RWPE1 (cell line): ENCODE data around the gene RAB20.

Experiments
- CTCF ChIA-PET: fragments of 350-600 bp; sonication (Branson Sonifier 250); formaldehyde crosslinking; extraction: SDS; loops from one replicate; lab custom pipeline; 2021; lab: Yijun Ruan, JAX
- POLR2A ChIA-PET: fragments of 400-600 bp; formaldehyde crosslinking; extraction: SDS; loops from one replicate; lab custom pipeline; 2020; ENCODE audit warnings: antibody characterized with exemption; ENCODE audit not compliant: low non-redundant PET; lab: Yijun Ruan, JAX
- DNase-seq: peaks from one replicate; pipeline ENCODE4 v3.0.0; 2012; ENCODE audit warnings: low spot score
- H3K27ac ChIP-seq: fragments of 450-650 bp; 2 replicates; pipeline ENCODE4 v1.5.1; 2017
- TF ChIP-seq, protein P1 (sequence below): fragments of 450-650 bp; conservative IDR thresholded peaks from 2 replicates; pipeline ENCODE4 v1.5.1; 2017; ENCODE audit warnings: low read depth, mild to moderate bottlenecking

Gene RAB20

DNA sequence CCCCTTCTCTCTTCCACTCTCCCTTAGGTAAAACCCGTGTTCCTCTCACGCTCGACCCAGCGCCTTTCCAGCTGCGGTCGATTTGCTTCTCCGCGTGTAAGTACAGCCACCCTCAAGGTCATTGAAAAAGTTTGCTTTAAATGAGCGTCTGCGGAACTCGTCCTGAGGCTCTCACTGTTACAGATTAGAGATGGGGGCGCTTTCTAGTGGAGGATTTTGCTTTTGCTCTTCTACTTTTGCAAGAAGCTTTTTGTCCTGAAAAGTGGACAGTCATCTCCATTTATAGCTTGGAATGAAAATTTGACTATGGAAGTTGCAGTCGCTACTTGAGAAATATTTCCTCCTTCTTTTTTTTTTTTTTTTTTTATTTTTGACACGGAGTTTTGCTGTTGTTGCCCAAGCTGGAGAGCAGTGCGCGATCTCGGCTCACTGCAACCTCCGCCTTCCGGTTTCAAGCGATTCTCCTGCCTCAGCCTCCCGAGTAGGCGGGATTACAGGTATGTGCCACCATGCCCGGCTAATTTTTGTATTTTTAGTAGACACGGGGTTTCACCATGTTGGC, 595 bp upstream of the RAB20 start:
- H3K27ac ChIP-seq, result peak overlapping the region; percentile 83
- CTCF ChIA-PET, result no interaction called here
- DNase-seq, result no peak

DNA sequence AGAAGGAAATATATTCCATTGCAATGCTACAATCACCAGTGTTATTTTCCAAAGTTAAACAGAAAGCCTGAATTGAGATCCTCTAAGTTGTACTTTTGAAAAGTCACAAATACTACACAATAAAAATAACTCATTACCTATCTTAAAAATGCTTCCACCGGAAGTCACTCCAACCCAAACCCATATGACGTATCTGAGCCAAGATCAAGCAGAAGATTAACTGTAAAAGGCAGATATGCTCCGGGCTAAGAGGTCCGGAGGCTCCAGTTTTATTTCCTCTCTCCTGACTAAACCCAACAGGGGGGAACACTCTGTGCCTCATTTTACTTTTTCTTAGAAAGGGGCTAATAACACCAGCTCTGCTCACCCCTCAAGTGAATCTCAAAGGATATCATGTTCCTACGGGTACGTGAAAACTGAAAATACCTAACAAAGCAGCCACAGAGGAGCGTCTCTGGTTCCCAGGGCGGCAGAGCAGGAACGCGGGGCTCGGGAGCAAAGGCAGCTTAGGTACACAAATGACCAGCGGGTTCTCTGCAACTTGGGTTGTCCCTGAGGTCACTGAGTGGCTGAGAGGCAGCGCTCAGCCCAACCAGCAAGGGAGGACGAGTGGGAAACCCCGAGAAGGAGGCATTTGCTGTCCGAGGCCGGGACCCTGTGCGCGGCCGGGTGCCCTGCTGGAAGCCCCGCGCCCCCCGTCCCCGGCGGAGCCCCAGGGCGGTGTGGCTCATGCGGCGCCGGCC, 750 bp downstream of the RAB20 start:
- TF ChIP-seq, protein P1, sequence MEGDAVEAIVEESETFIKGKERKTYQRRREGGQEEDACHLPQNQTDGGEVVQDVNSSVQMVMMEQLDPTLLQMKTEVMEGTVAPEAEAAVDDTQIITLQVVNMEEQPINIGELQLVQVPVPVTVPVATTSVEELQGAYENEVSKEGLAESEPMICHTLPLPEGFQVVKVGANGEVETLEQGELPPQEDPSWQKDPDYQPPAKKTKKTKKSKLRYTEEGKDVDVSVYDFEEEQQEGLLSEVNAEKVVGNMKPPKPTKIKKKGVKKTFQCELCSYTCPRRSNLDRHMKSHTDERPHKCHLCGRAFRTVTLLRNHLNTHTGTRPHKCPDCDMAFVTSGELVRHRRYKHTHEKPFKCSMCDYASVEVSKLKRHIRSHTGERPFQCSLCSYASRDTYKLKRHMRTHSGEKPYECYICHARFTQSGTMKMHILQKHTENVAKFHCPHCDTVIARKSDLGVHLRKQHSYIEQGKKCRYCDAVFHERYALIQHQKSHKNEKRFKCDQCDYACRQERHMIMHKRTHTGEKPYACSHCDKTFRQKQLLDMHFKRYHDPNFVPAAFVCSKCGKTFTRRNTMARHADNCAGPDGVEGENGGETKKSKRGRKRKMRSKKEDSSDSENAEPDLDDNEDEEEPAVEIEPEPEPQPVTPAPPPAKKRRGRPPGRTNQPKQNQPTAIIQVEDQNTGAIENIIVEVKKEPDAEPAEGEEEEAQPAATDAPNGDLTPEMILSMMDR, result no peak
- CTCF ChIA-PET, result interaction anchor here (1.7 kb wide), 1 partner anchor 105 kb away, joined by 4 read pairs; no protein-coding TSS in a partner anchor
- POLR2A ChIA-PET, result interaction anchor here (1.0 kb wide), 1 partner anchor 42 kb away, joined by 3 read pairs; no protein-coding TSS in a partner anchor
- peak overlapping the region; percentile 83 for H3K27ac ChIP-seq
- DNase-seq, result peak; percentile 45

More for the DNA sequence above, 595 bp upstream of the RAB20 start:
- TF ChIP-seq, protein P1, result no peak
- POLR2A ChIA-PET, result interaction anchor here (1.0 kb wide), 1 partner anchor 44 kb away, joined by 3 read pairs; no protein-coding TSS in a partner anchor

DNA sequence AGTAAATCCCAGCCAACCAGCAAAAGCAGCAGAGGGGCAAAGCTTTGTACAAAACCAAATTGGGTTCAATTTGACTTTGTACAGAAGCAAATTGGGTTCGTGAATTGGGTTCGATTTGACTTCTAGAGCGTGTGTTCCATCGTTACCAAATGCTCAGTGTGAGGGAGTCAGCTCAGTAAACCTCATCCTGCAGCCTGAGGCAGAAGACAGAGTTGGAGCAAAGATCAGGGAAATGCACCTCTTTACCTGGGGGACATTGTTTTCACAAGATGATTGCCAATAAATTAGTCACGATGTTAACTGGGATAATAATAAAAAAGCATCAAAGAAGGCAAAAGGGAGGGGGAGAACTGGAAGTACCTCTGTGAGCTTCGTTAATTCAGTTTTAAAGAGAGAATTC, 1.5 kb downstream of the RAB20 start:
- CTCF ChIA-PET, result interaction anchor here (1.0 to 1.7 kb wide), 2 partner anchors 104 to 148 kb away, joined by 4 read pairs; no protein-coding TSS in a partner anchor
- peak overlapping the region; percentile 58 for H3K27ac ChIP-seq
- DNase-seq, result peak; percentile 20
- TF ChIP-seq, protein P1, result no peak
- POLR2A ChIA-PET, result no interaction called here

DNA sequence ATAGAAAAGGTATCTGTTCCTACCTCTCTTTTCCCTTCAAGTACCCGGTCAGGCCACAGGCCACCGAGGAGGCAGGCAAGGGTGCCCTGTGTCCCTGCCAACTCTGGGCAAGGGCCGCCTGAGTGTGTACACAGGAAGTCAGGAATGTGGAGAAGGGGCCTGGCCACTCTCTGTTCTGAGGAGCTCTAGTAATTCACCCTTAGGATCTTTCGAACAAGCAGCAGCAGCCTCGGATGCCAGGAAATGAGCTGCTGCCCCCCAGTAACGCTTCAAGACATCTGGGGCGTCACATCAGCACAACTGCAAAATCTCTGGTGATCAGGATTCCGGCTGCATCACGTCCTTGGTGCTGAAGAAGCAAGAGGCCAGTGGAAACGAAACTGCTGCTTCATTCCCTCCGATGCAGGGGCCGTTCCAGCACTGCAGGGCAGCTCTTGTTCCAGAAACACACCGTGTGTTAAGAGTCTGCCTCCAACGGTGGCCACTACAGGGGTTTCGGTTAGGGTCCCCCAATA, 2.0 kb downstream of the RAB20 start:
- ChIA-PET POLR2A (no interaction called here), CTCF (interaction anchor here (1.0 kb wide), 1 partner anchor 148 kb away, joined by 4 read pairs; no protein-coding TSS in a partner anchor)
- TF ChIP-seq, protein P1, result no peak
- H3K27ac ChIP-seq, result peak overlapping the region; percentile 58
- DNase-seq, result no peak

DNA sequence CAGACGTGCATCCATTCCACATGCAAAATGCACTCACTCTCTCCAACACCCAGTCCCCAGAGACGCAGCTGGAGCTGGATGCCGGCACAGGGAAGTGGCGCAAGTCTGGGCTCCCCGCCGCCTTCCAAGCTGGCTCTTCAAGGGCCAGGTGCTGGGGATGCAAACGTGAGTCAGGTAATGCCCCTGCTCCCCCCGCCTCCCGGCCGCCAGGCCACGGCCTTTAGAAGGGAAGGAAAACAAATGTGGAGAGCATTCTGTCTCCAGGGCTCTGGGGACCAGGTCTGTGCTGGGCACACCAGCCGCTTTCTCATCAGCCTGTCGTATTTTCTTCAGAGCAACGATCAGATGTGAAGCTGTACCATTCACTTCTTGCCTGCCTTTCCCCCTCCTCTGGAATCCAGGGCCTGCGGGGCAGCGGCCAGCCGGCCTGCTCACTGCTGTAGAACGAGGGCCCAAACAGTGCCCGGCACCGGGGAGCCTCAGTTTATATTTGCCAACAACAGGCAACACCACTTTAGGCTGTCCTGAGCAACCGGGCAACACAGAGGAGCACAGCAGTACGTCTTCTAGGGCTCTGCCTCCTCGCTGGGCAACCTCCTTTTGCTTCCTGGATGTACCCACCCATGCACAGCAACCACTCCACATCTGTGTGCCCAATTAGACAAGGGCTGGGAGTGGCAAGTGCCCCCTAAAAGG, 3.8 kb downstream of the RAB20 start:
- TF ChIP-seq, protein P1, result no peak
- ChIA-PET POLR2A (interaction anchor here (0.7 kb wide), 1 partner anchor 103 kb away, joined by 6 read pairs; no protein-coding TSS in a partner anchor), CTCF (interaction anchor here (0.6 kb wide), 2 partner anchors 37 to 102 kb away, joined by 3 to 4 read pairs; no protein-coding TSS in a partner anchor)
- H3K27ac ChIP-seq, result no peak overlapping the region
- no peak for DNase-seq

DNA sequence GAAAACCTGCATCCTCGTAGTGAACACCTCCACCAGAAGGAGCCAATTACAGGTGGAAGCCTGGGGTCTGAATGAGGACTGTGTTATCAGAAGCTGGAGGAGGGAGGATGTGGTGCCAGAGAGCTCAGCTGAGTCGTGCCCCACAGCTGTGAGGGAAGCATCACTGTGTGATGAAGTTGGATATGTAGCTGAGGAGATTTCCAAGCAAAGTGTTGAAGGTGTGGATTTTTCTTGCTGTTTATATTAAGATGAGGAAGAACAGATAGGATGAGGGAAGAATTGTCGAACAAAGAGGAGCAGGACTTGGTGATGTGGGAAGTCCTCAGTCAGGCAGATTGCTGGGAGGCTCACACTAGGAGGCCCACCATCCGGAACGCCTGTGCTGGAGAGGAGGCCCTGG, 4.4 kb downstream of the RAB20 start:
- TF ChIP-seq, protein P1, result no peak
- DNase-seq, result no peak
- ChIA-PET CTCF (no interaction called here), POLR2A (no interaction called here)
- H3K27ac ChIP-seq, result no peak overlapping the region
